CD4-positive, alpha-beta T cell treated with Interleukin-6 for 4 hours (primary cell): ENCODE data around the gene CAMK1D.
"Not testable (repeated sequence)": the region's sequence is repeated elsewhere in the genome, so short reads cannot be mapped to it uniquely, and the experiment has no call there.

Experiments used
- DNase-seq: peaks from one replicate; pipeline ENCODE4 v3.0.0-alpha.2; 2020; ENCODE audit warnings: mixed read lengths

Gene CAMK1D

DNA sequence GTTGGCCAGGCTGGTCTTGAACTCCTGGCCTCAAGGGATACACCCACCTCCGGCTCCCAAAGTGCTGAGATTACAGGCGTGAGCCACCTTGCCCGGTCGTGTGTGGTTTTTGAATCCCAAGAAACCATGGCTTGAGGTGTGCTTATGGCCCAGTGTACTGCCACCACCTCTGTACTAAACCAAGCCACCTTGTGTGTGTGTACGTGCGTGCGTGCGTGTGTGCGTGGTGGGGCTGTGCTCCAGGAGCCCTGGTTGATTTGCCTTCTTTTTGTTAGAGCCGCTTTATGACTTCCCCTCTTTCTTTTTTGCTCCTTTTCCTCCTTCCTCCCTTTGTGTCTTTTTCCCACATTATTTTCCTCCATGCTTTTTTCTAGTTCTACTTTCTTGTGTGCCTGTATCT lies 121.4 kb downstream of the CAMK1D start:
- no peak for DNase-seq

DNA sequence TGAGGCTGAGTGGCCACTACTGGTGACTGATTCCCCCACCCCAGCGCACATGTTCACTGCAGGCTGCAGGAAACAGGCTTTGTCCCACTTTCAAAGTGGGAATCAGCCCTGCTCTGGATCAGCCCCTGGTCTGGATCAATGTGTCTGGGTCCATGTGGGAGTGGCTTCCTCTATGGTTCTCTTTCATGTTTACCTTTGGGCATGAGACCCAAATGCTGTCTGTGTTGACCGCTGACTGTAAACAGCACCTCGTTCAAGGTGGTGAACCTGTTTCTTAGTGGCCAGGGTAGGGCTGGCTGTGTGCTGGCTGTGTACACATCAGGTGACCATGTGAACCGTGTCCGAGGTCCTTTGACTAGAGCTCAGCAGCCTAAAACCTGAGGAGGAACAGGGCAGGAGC lies 121.8 kb downstream of the CAMK1D start:
- no peak for DNase-seq

- DNase-seq = no peak
These were observed 124.1 kb downstream of the CAMK1D start for GRCh38 chr10:12473491-12473890.

GRCh38 chr10:12474727-12475412 lies 125.5 kb downstream of the CAMK1D start:
- DNase-seq = no peak

- DNase-seq = no peak
These were observed 127.3 kb downstream of the CAMK1D start for GRCh38 chr10:12476656-12477055.

GRCh38 chr10:12479437-12479844 lies 130.1 kb downstream of the CAMK1D start:
- DNase-seq = no peak

GRCh38 chr10:12479924-12480323 lies 130.6 kb downstream of the CAMK1D start:
- DNase-seq = no peak

GRCh38 chr10:12480440-12480839 lies 131.1 kb downstream of the CAMK1D start:
- DNase-seq = no peak

- DNase-seq = no peak
These were observed 132.6 kb downstream of the CAMK1D start for GRCh38 chr10:12481924-12482323.

GRCh38 chr10:12482587-12482986 lies 133.2 kb downstream of the CAMK1D start:
- no peak for DNase-seq

GRCh38 chr10:12484002-12484918 lies 134.9 kb downstream of the CAMK1D start:
- DNase-seq = no peak

DNA sequence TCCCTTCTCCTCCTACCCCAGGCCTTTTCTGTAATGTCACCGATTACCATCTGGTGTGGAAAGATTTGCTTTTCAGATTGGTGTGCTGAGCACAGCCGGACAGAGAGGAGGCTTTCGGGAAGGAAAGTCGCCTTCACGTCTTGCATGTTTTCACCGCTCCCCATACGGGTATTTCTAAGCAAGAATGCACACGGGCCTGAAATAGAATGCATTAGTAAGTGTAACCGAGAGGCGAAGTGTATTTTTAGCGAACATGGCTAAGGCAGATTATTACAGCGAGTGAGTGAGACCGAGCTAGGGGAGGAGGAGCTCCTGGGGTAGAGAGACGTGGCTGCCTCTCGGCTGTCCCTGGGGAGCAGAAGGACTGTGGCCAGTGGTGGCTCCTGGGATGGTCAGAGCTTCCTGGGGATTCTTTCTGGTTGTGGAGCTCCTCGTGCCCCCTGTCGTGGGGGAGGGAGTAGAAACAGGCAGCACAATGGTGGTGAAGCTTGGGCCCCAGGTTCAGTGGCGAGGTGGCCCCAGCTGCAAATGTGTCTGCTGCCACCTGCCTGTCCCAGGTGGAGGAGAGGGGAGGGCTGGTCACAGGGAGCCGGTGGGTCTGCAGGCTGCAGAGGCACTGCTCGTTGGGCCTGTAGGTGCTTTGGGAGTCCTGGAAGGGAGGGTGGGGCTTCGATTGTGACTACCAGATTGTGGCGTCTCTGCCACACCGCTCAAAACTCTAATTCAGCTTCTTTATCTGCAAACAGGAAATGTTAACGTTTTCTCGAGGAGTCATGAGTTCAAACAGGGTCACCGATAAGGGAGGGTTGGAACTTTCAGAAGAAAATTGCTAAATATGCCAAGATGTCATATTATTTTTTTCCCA lies 135.8 kb downstream of the CAMK1D start:
- peak; percentile 52 for DNase-seq

DNA sequence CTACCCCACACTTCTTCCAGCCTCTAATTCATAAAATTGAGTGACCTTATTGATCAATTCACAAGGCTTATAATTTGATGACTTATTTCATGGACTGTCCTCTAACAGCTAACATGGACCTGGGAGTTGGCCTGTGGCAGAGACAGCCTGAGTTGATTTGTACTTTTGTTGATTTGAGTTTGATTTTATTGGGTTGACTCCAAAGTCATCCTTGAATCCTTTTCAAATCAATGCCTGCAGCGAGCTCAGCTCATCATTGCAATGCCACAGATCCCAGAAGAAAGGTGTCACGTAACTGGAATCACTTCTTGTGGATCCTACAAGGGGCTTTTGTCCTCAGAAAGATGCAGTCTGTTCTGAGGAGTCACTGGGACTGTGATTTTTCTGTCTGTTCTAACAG lies 138.0 kb downstream of the CAMK1D start:
- DNase-seq = no peak

- DNase-seq = no peak
These were observed 139.3 kb downstream of the CAMK1D start for GRCh38 chr10:12488626-12489025.

DNA sequence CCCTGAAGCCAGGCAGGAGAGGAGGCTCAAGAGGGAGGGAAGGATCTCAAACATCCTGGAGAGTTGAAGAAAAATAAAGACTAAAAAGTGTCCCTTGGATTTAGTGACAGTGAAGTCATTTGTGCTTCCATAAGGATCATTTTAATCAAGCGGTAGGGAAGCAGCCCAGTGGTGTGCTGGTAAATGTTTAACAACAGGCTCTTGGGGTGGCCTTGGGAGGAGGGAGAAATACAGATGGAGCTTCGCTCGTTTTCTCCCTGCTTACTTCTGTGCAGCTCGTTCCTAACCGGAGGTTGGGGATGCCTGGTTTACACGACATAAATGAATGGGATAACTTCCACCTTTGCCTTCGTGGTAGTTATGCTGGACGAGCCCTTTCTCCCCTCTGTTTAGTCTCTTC lies 140.0 kb downstream of the CAMK1D start:
- no peak for DNase-seq

- DNase-seq = no peak
These were observed 140.5 kb downstream of the CAMK1D start for GRCh38 chr10:12489806-12490205.

- DNase-seq = no peak
These were observed 141.6 kb downstream of the CAMK1D start for GRCh38 chr10:12490963-12491362.

DNA sequence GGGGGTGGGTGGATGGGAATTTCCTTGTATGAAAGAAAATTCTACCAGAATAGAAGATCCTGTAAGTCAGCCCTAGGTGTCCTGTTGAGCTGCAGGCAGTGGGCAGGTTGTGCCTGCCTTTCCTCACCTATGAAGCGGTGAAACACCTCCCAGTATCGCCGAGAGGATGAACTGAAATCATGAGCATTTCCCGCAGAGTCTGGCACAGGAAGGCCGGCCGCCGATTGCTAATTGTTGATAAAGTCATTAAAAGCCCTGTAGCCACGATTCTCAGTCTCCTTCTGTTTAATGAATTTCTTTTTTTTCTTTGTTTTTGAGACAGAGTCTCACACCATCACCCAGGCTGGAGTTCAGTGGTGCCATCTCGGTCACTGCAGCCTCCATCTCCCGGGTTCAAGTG lies 142.1 kb downstream of the CAMK1D start:
- no peak for DNase-seq

DNA sequence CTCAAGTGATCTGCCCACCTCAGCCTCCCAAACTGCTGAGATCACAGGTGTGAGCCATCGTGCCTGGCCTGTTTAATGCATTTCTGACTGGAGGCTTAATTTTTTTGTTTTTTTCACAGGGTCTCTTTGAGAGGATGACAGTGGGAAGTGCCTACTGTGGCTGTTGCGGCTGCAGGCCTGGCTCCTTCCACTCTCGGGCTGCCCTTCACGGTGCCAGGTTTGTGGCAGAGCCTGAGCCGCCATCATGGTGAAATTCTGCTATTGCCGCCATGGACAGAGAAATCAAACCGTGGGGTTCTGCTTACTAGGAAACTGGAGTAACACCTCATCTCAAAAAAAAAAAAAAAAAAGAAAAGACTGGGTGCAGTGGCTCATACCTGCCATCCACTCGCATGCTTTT lies 142.7 kb downstream of the CAMK1D start:
- DNase-seq = no peak

- DNase-seq = not testable (repeated sequence)
These were observed 147.7 kb downstream of the CAMK1D start for GRCh38 chr10:12497046-12497445.

- DNase-seq = no peak
These were observed 150.0 kb downstream of the CAMK1D start for GRCh38 chr10:12499076-12499986.
